Hematopoietic multipotent progenitor cell treated with erythropoietin and hydrocortisone succinate and interleukin-3 and kit ligand, for 15 days (in vitro differentiated cells): ENCODE data around the gene ARVCF.
A peak's percentile ranks its signal among the peaks of the same experiment; 100 is the strongest.

Source experiments
- DNase-seq: peaks from one replicate; pipeline ENCODE4 v3.0.0-alpha.2; 2015; ENCODE audit warnings: low spot score

The ARVCF gene

DNA sequence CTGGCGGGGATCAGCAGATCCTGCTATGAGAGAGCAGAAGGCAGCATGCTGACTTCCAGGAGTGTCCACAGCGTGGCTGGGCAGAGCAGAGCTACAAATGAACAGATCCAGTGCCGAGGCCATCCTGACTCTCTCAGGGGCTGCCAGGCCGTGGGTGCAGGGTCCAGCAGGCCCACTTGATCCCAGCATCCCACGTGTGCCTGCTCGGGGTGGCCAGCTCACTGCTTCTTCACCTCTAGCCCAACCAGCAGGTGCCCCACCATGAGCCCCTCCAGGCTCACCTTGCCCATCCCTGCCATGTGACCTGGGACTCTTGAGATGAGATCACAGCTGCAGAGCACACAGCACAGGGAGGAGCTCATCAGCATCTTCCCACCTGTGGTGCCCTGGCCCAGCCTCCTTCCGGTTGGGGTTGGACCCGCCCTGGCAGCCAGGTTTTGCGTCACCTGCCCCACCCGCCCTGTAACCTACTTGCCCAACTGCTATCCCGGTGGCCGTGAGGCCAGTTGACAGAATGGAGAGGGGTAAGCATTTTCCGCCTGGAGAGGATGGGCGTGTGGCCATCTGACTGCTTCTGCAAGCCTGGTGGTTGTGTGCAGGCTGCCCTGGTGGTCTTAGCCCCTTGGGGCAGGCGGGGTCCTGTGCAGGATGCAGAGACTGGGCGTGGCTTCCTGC lies 15.2 kb upstream of the ARVCF start:
- no peak for DNase-seq

- no peak for DNase-seq
These were observed 13.1 kb upstream of the ARVCF start for GRCh38 chr22:20029550-20030225.

DNA sequence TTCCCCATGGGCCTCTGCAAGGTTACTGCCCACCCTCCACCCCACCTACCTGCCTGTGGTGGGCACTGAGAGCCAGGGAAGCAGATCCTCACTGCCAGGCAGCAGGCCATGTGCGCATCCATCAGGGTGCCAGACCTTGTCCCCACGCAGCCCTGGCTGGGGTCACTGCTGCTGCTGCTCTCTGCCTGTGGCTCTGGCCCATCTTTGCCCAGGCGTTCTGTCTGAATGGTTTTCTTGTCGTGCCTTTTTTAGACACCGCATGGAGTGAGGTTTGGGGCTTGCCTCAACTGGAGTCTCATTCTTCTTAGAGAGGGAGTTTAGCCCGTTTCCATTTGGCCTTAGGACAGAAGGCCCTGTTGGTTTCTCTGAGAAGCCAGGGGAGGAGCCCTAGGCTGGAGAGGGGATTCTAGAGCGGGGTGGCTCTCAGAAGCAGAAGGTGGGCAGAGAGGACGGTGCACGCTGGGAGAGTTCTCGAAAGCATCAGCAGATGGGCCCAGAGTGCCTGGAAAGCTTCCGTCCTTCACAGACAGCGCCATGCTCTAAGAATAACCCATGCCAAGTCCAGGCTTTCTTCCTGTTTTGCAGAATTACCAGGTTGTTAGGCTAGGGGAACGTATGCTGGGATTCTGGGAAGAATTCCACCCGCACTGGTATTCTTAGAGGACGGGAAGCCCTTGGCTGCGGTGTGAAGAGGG lies 12.4 kb upstream of the ARVCF start:
- DNase-seq = no peak

GRCh38 chr22:20027966-20028854 lies 11.6 kb upstream of the ARVCF start:
- DNase-seq = peak; percentile 66

DNA sequence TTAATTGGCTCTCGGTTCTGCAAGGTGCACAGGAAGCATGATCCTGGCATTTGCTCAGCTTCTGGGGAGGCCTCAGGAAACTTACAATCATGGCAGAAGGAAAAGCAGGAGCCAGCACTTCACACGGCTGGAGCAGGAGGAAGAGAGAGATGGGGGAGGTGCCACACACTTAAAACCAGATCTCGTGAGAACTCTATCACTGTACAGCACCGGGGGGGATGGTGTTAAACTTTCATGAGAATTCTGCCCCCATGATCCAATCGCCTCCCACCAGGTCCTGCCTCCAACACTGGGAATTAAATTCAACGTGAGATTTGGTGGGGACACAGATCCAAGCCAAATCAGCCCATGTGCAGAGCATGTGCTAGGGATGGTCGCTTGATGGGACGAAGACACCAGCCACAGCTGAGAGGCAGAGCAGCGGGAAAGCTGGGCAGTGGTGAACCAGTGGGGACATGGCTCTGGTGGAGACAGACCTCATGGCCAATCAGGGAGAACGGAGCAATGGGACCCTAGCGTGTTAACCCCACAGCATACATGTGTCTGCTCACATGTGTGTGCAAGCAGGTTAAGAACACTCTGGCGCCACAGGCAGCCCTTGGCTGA lies 10.5 kb upstream of the ARVCF start:
- peak; percentile 41 for DNase-seq

DNA sequence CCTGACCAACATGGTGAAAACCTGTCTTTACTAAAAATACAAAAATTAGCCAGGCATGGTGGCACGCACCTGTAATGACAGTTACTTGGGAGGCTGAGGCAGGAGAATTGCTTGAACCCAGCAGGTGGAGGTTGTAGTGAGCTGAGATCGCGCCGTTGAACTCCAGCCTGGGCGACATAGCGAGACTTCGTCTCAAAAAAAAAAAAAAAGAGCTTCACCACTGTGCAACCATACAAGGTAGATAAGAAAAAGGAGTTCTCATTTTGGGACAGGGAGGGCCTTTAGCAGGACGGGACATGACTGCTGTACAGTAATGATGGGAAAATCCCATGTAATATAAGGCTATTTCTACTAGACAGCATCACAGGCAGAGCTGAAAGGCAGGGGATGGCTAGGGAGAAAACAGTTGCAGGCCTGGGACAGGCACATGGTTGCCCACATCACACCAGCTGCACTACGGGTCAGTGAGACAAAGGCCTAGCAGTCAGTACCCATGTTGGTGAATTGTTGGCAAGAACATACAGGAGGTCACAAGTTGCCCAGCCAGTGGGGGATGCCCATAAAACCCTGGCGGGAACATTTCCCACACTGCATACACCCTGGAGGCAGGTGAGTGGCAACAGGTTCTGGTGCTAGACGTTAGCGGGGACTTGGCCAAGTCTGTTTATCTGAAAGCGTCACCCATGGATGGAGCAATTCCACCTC lies 9.7 kb upstream of the ARVCF start:
- DNase-seq = peak; percentile 48

GRCh38 chr22:20025401-20026203 lies 9.0 kb upstream of the ARVCF start:
- DNase-seq = peak; percentile 97

- DNase-seq = peak; percentile 64
These were observed 8.2 kb upstream of the ARVCF start for GRCh38 chr22:20024650-20025397.

DNA sequence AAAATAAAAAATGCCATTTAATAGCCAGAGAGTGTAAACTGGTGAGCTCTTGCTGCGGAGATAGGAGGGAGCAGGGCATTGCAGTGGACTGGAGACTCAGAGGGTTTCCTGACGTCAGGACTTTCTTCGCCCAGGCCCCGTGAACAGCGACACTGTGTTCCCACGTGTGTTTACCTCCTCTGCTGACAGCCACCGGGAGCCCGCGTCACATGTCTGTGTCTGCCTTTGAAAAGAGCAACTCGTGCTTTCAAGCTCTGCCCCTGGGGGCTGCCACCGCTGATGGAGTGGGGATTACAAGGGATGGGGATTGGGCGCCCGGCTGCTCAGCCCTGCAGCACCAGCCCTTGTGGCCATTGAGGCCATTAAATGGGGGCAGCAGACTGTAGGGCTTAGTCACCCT lies 7.6 kb upstream of the ARVCF start:
- peak; percentile 66 for DNase-seq

GRCh38 chr22:20022978-20023613 lies 6.5 kb upstream of the ARVCF start:
- DNase-seq = peak; percentile 41

GRCh38 chr22:20022231-20022977 lies 5.8 kb upstream of the ARVCF start:
- peak; percentile 64 for DNase-seq

DNA sequence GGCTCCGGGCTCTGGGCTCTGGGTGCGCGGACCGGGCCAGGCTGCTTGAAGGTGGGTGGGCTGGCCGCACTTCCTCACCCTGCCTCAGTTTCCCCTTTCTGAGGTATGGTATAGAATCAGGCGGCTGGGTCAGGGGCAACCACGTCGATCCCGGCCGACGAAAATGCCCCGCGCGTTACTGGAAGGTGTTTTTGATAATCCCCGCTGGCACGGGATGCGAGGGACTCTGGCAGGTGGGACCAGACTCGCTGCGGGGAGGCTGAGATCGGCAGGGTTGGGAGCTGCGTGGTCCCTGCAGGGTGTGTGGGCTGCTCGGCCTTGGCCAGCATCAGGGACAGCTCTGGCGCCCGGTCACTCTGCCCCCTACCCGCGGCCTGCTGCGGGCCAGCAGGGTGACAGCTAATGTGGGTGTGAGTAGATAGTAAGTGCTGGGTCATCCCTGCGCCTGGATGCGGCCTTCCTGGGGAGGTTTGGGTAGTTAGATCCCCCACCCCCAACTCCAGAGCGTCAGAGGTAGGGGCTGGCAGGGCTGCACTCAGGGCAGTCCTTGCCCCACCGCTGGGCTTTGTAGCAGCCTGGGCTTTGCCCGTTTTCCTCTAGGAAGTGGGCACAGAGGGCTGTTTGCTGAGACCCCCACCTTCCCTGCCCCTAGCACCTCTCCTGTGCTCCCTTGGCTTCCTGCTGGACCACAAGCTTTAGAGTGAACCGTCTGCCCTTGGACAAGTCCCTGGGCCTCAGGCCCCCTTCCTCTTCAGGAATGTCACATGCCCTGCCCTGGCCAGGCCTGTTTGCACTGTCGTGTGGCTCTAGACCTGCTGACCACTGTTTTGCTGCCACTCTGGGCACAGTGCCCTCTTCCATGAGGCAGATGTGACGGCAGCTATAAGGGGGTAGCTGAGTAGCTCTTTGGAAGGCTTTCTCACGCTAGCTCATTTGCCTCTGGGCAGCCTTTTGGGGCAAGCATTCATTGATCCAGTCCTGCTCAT lies 4.9 kb upstream of the ARVCF start:
- DNase-seq = peak; percentile 73

- DNase-seq = peak; percentile 94
These were observed 4.0 kb upstream of the ARVCF start, which contains the start of gene TANGO2 for GRCh38 chr22:20020533-20021195. TANGO2 (plus strand) TSS chr22:20021110; CDS start chr22:20036799, 15,689 bp downstream.

DNA sequence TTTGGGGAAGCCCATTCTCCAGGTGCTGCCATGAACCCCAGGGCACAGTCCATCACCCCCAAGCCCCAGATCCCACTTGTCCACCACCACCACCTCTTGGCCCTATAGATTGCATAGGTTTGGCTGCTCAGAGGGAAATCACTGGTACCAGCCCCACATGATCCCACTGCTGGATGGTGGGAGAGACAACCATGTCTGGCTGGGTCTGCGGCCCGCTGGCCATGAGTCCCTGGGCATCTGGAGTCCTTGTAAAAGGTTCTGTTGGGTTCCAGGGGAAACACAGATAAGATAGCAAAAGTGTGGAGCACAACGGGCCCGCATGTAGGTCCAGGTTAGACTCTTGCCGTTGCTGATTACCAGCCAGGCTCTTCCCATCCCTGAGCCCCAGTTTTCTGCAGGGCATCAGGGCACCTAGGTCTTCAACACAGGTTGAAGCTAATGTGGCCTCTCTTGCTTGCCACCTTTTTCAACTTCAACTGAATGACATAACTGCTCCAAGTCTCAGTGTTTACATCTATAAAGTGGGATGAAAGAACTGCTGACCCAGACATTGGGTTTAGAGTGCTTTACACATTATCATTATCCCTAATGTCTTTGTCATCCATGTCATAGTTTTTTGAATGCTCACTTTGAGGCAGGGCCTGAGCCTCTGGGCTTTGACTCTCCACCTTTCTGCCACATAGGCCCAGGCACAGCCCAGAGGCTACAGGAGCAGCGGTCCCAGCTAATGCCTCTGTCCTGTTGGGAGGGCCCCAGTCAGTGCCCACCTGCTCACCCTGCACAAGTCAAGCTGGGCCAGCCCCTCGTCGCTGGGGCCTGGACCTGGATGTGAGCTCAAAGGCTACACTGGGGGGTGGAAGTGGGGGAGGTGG lies 3.3 kb upstream of the ARVCF start:
- no peak for DNase-seq

DNA sequence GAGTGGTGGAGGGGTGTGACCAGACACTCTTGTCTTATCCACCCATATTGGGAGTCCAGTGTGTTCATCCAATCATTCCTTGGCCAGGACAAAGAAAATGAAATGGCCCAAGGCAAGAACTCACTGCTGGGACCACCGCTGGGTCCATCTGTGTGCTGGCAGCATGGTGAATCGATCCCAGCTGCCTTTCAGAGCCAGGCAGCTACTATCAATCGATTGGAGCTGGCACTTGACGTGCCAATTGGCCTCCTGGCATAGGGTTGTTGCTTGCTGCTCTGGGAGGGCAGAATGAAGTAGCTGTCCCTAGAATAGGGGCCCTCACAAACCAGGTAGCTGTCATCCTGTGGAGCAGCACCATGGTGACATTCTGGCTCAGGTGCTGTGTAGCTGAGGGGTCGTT lies 1.4 kb upstream of the ARVCF start:
- DNase-seq = no peak

DNA sequence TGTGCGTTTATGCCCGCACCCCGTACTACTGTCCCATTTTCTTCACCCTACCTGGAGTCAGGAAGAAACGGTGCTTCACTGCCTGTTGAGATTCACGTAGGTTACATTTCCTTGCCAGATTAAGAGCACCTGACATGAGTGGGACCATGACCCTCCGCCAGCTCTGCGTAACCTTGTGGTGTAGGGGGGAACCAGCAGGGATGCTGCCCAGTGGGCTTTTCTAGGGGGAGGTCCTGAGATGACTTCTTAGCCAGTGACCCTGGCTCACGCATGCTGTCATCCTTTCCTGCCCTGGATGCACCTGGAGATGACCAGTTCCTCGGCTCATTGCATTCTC lies 967 bp upstream of the ARVCF start:
- DNase-seq = no peak
